Esophagus squamous epithelium (tissue), 4 donors: ENCODE results near the gene BAZ1A.

ENCODE experiments used
- CTCF ChIP-seq, 6 experiments: fragments of 450-650 bp in 4 of 6; fragments of 200-600 bp in 2 of 6; sonication (generic) in 2 of 6; IDR thresholded peaks; one replicate each; pipeline ENCODE4 v1.5.1; 2016 to 2019; ENCODE audit warnings: antibody characterized with exemption in 6 of 6, mild to moderate bottlenecking in 4 of 6, moderate library complexity in 4 of 6
- POLR2A ChIP-seq, 4 donors: fragments of 450-650 bp; IDR thresholded peaks; one replicate each; pipeline ENCODE4 v1.6.1; 2017; ENCODE audit warnings: antibody characterized with exemption in 4 of 4, mild to moderate bottlenecking in 4 of 4, moderate library complexity in 3 of 4

- TF ChIP-seq CTCF (IDR thresholded peaks at IDR 0.05) (peak in 2 of 6 experiments; percentile 3 to 12), POLR2A (IDR thresholded peaks at IDR 0.05) (no peak)
Measured at GRCh38 chr14:34874386-34875030, 652 bp downstream of the BAZ1A start.
